Adipose tissue (tissue), 3 donors: Measurements from ENCODE around the gene OR1I1. TPM values are rescaled to one million over a fixed set of nuclear protein-coding genes. Genes with fewer than 3 reads are reported as not detected.

ENCODE experiments used
- H3K27ac ChIP-seq: one replicate; pipeline ENCODE4 v1.5.1; 2013; ENCODE audit warnings: low read depth, low read length
- WGBS, 3 donors: extraction: QIAGEN DNeasy Blood & Tissue Kit; methylation state at CpG; one replicate each; pipeline ENCODE4 v1.1.7; 2013; 5-methylcytosine and 5-hydroxymethylcytosine counted together
- polyA plus RNA-seq, 3 donors: library from polyadenylated mRNA; stranded (reverse); fragments of 200-250 nt; gene quantifications; one replicate each; pipeline ENCODE4 v1.2.3, GENCODE V29; 2013
- donor health status: healthy with polysubstance abuse.
- donor health status: Bipolar disorder and iron deficiency.
- donor health status: healthy.

Gene OR1I1
- polyA plus RNA-seq, 3 donors = under 0.01 TPM; not detected in 2

- WGBS, 3 donors = 63 to 78% (median 77%) methylated on average over 6 of the region's 6 CpGs
- no peak overlapping the region for H3K27ac ChIP-seq
These were observed 46.3 kb downstream of the OR1I1 start for GRCh38 chr19:15128162-15128770.

GRCh38 chr19:15129856-15130585, 48.0 kb downstream of the OR1I1 start:
- no peak overlapping the region for H3K27ac ChIP-seq
- WGBS, 3 donors = 54 to 74% (median 74%) methylated on average over 16 of the region's 16 CpGs

GRCh38 chr19:15136234-15136954, 54.4 kb downstream of the OR1I1 start:
- WGBS, 3 donors = 70 to 78% (median 74%) methylated on average over 2 of the region's 2 CpGs
- H3K27ac ChIP-seq = no peak overlapping the region

- no peak overlapping the region for H3K27ac ChIP-seq
These were observed 55.8 kb downstream of the OR1I1 start for GRCh38 chr19:15137777-15138176.

GRCh38 chr19:15138427-15138826, 56.4 kb downstream of the OR1I1 start:
- H3K27ac ChIP-seq = no peak overlapping the region
- WGBS, 3 donors = 74 to 88% (median 84%) methylated on average over 1 of the region's 1 CpG

GRCh38 chr19:15141143-15141542, 59.1 kb downstream of the OR1I1 start:
- 91 to 96% (median 93%) methylated on average over 25 of the region's 25 CpGs for WGBS, 3 donors
- no peak overlapping the region for H3K27ac ChIP-seq

GRCh38 chr19:15142313-15142712, 60.3 kb downstream of the OR1I1 start:
- WGBS, 3 donors = 77 to 91% (median 89%) methylated on average over 5 of the region's 5 CpGs

More at GRCh38 chr19:15142313-15142712, 60.3 kb downstream of the OR1I1 start:
- H3K27ac ChIP-seq = no peak overlapping the region

Other genes starting within 250 kb of the OR1I1 start
- not detected for gene OR7A5, start 247.0 kb upstream of the OR1I1 start, polyA plus RNA-seq
- under 1 TPM in 1 of 3 donors, not detected in 2; 0.34 TPM for gene OR7C1, start 247.0 kb upstream of the OR1I1 start, polyA plus RNA-seq
- gene OR7A10, start 233.3 kb upstream of the OR1I1 start, polyA plus RNA-seq = not detected
- not detected for gene OR7A17, start 196.1 kb upstream of the OR1I1 start, polyA plus RNA-seq
- gene OR7C2, start 140.7 kb upstream of the OR1I1 start, polyA plus RNA-seq = not detected
- gene SLC1A6, start 102.3 kb upstream of the OR1I1 start, polyA plus RNA-seq = not detected
- not detected for gene CASP14, start 32.7 kb upstream of the OR1I1 start, polyA plus RNA-seq
- 10 to 100 TPM in 2 of 3 donors, 1 to 10 TPM in 1; 3.6 to 17.7 (median 16.2) TPM for gene SYDE1, start 25.2 kb downstream of the OR1I1 start, polyA plus RNA-seq
- 10 to 100 TPM in 2 of 3 donors, 1 to 10 TPM in 1; 6.7 to 42.7 (median 35.4) TPM for gene NOTCH3, start 118.8 kb downstream of the OR1I1 start, polyA plus RNA-seq
- under 1 TPM in 2 of 3 donors, not detected in 1; 0.25 to 0.28 TPM for gene EPHX3, start 150.2 kb downstream of the OR1I1 start, polyA plus RNA-seq